H1 (cell line): ENCODE data around the gene IFNE. TPM values are rescaled to one million over a fixed set of nuclear protein-coding genes. Genes with fewer than 3 reads are reported as not detected.

ENCODE experiments used
- CTCF ChIA-PET: fragments of 300-600 bp; sonication (Branson Sonifier 250); formaldehyde crosslinking; loops from one replicate; lab custom pipeline; 2021; ENCODE audit not compliant: partially characterized antibody; lab: Charles Lee
- POLR2A ChIA-PET: fragments of 300-600 bp; sonication (Branson Sonifier 250); formaldehyde crosslinking; loops from one replicate; lab custom pipeline; 2021; ENCODE audit warnings: inconsistent platforms; ENCODE audit not compliant: partially characterized antibody; lab: Charles Lee
- DNase-seq, 2 experiments: peaks; one replicate each; pipeline versions ENCODE4 v3.0.0 to v3.0.0-alpha.2; 2010 to 2022; ENCODE audit warnings: low spot score in 2 of 2, low read depth in 1 of 2, mixed read lengths in 1 of 2
- FAIRE-seq: peaks from 2 replicates; lab custom pipeline; 2011; peaks lifted over from hg19 to GRCh38; lab: Jason Lieb, UNC
- H2AFZ ChIP-seq: 2 replicates; pipeline ENCODE4 v1.8.1; 2012; ENCODE audit warnings: low read length, inconsistent platforms
- H2AK5ac ChIP-seq: 2 replicates; pipeline ENCODE4 v1.6.1; 2013; ENCODE audit warnings: low read depth, low read length
- H2BK120ac ChIP-seq: replicated peaks from 2 replicates; pipeline ENCODE3; 2013; ENCODE audit warnings: low read depth, low read length, inconsistent platforms
- H2BK12ac ChIP-seq: 2 replicates; pipeline ENCODE4 v1.6.1; 2013; ENCODE audit warnings: low read depth, low read length
- H2BK15ac ChIP-seq: 2 replicates; pipeline ENCODE4 v1.6.1; 2013; ENCODE audit warnings: low read length
- H2BK20ac ChIP-seq: 2 replicates; pipeline ENCODE4 v1.6.1; 2013; ENCODE audit warnings: low read length
- H2BK5ac ChIP-seq: 2 replicates; pipeline ENCODE4 v1.6.1; 2013; ENCODE audit warnings: low read depth, low read length
- H3K14ac ChIP-seq: 2 replicates; pipeline ENCODE4 v1.6.1; 2013; ENCODE audit warnings: inconsistent platforms; ENCODE audit not compliant: insufficient read length
- H3K18ac ChIP-seq: 2 replicates; pipeline ENCODE4 v1.6.1; 2013; ENCODE audit warnings: low read length; ENCODE audit errors: extremely low read depth
- H3K23ac ChIP-seq: 2 replicates; pipeline ENCODE4 v1.6.1; 2013; ENCODE audit warnings: inconsistent platforms; ENCODE audit not compliant: insufficient read length
- H3K23me2 ChIP-seq: 2 replicates; pipeline ENCODE4 v1.6.1; 2013; ENCODE audit warnings: low read depth, low read length
- H3K27ac ChIP-seq: 2 replicates; pipeline ENCODE4 v1.6.1; 2011; ENCODE audit warnings: low read depth, low read length, inconsistent platforms
- H3K27me3 ChIP-seq, 4 experiments: replicated peaks in 1 of 4; 1 replicate in 1 of 4; 2 replicates in 3 of 4; pipeline versions ENCODE4 v1.6.1 to v1.8.1; 2011 to 2013; ENCODE audit warnings: low read length in 3 of 4, mild to moderate bottlenecking in 3 of 4, inconsistent platforms in 2 of 4, mixed read lengths in 2 of 4, moderate library complexity in 1 of 4; ENCODE audit not compliant: control insufficient read depth in 3 of 4, insufficient read depth in 3 of 4; ENCODE audit errors: extremely low read depth in 1 of 4
- H3K36me3 ChIP-seq, 4 experiments: 2 replicates each; pipeline versions ENCODE4 v1.6.1 to v1.8.1; 2011 to 2013; ENCODE audit warnings: mild to moderate bottlenecking in 4 of 4, low read length in 3 of 4, moderate library complexity in 2 of 4, control low read depth in 1 of 4, inconsistent platforms in 1 of 4; ENCODE audit not compliant: insufficient read depth in 4 of 4, control insufficient read depth in 2 of 4
- H3K4ac ChIP-seq: replicated peaks from 2 replicates; pipeline ENCODE3; 2013; ENCODE audit warnings: low read length, low read depth, mixed read lengths, inconsistent platforms; ENCODE audit not compliant: insufficient read length
- H3K4me1 ChIP-seq, 4 experiments: replicated peaks in 1 of 4; 1 replicate in 1 of 4; 2 replicates in 3 of 4; pipeline versions ENCODE4 v1.6.1 to v1.8.1; 2011 to 2013; ENCODE audit warnings: low read length in 3 of 4, inconsistent platforms in 2 of 4, mixed read lengths in 1 of 4; ENCODE audit not compliant: insufficient read depth in 4 of 4, control insufficient read depth in 3 of 4
- H3K4me2 ChIP-seq, 2 experiments: 2 replicates each; pipeline versions ENCODE4 v1.6.1 to v1.8.1; 2011 to 2013; ENCODE audit warnings: low read depth in 2 of 2, low read length in 2 of 2, control low read depth in 1 of 2, inconsistent platforms in 1 of 2, mild to moderate bottlenecking in 1 of 2; ENCODE audit not compliant: insufficient read depth in 1 of 2
- H3K4me3 ChIP-seq, 4 experiments: fragments of 200-600, 300-600 bp in 1 of 4; sonication (generic), shearing (Covaris generic), sonication (Bioruptor Twin) in 1 of 4; 2 replicates each; pipeline versions ENCODE4 v1.5.1 to v1.8.1; 2011 to 2016; ENCODE audit warnings: low read length in 4 of 4, low read depth in 3 of 4, control low read depth in 2 of 4, inconsistent platforms in 2 of 4, mild to moderate bottlenecking in 2 of 4, mixed read lengths in 1 of 4, moderate library complexity in 1 of 4; ENCODE audit not compliant: insufficient read depth in 2 of 4; ENCODE audit errors: extremely low read depth in 1 of 4
- H3K56ac ChIP-seq: replicated peaks from 2 replicates; pipeline ENCODE3; 2013; ENCODE audit warnings: low read depth, mild to moderate bottlenecking, mixed read lengths, low read length, inconsistent platforms; ENCODE audit not compliant: insufficient read length
- H3K79me1 ChIP-seq: 2 replicates; pipeline ENCODE4 v1.6.1; 2013; ENCODE audit warnings: low read depth, low read length, control low read depth
- H3K79me2 ChIP-seq, 2 experiments: 2 replicates each; pipeline versions ENCODE4 v1.6.1 to v1.8.1; 2012 to 2013; ENCODE audit warnings: low read length in 2 of 2, mild to moderate bottlenecking in 2 of 2, inconsistent platforms in 1 of 2; ENCODE audit not compliant: insufficient read depth in 2 of 2, control insufficient read depth in 1 of 2
- H3K9ac ChIP-seq, 4 experiments: replicated peaks in 1 of 4; 1 replicate in 1 of 4; 2 replicates in 3 of 4; pipeline versions ENCODE4 v1.6.1 to v1.8.1; 2011 to 2013; ENCODE audit warnings: low read depth in 3 of 4, low read length in 3 of 4, control low read depth in 2 of 4, mild to moderate bottlenecking in 2 of 4, moderate library complexity in 2 of 4, inconsistent platforms in 1 of 4; ENCODE audit errors: extremely low read depth in 1 of 4
- H3K9me3 ChIP-seq, 2 experiments: 2 replicates each; pipeline versions ENCODE4 v1.6.1 to v1.8.1; 2012 to 2013; ENCODE audit warnings: mild to moderate bottlenecking in 2 of 2, moderate library complexity in 2 of 2, control low read depth in 1 of 2, inconsistent platforms in 1 of 2, low read depth in 1 of 2, low read length in 1 of 2, mixed read lengths in 1 of 2; ENCODE audit not compliant: insufficient read depth in 2 of 2
- H4K20me1 ChIP-seq, 2 experiments: replicated peaks in 1 of 2; 2 replicates each; pipeline versions ENCODE3 to v1.8.1; 2011 to 2013; ENCODE audit warnings: inconsistent platforms in 2 of 2, low read length in 2 of 2, mild to moderate bottlenecking in 1 of 2; ENCODE audit not compliant: insufficient read depth in 2 of 2, control insufficient read depth in 1 of 2
- H4K5ac ChIP-seq: 2 replicates; pipeline ENCODE4 v1.6.1; 2013; ENCODE audit warnings: low read length, low read depth, mixed read lengths, inconsistent platforms; ENCODE audit not compliant: insufficient read length
- H4K8ac ChIP-seq: 2 replicates; pipeline ENCODE4 v1.8.0; 2013; ENCODE audit warnings: mild to moderate bottlenecking, moderate library complexity, low read length, inconsistent platforms; ENCODE audit not compliant: insufficient read depth; ENCODE audit errors: extremely low read depth
- H4K91ac ChIP-seq: replicated peaks from 2 replicates; pipeline ENCODE3; 2013; ENCODE audit warnings: low read length, mixed read lengths, inconsistent platforms; ENCODE audit not compliant: insufficient read length
- EZH2 ChIP-seq: fragments of 200-600 bp; sonication (generic); IDR thresholded peaks from 2 replicates; pipeline ENCODE4 v1.7.1; 2012; ENCODE audit warnings: low read depth, mild to moderate bottlenecking, moderate library complexity, low read length, inconsistent platforms; ENCODE audit not compliant: severe bottlenecking
- KDM4A ChIP-seq: IDR thresholded peaks from one replicate; pipeline ENCODE4 v1.7.1; 2012; ENCODE audit warnings: low read depth, mild to moderate bottlenecking, moderate library complexity, low read length, inconsistent platforms; ENCODE audit not compliant: severe bottlenecking
- SAP30 ChIP-seq: fragments of 300-600 bp; sonication (generic); IDR thresholded peaks from 2 replicates; pipeline ENCODE4 v1.7.1; 2012; ENCODE audit warnings: low read length, moderate library complexity, mild to moderate bottlenecking, inconsistent platforms; ENCODE audit not compliant: insufficient read depth, insufficient replicate concordance
- SIRT6 ChIP-seq: IDR thresholded peaks from one replicate; pipeline ENCODE4 v1.7.1; 2012; ENCODE audit warnings: low read length, inconsistent platforms
- SP4 ChIP-seq: IDR thresholded peaks from 2 replicates; pipeline ENCODE4 v1.6.1; 2012; ENCODE audit warnings: low read length, inconsistent platforms
- WGBS, 2 experiments: shearing (Covaris generic) in 1 of 2; methylation state at CpG; one replicate each; pipeline versions ENCODE4 v1.1.6 to v1.1.7; 2013 to 2015; ENCODE audit warnings: low lambda C conversion rate in 2 of 2, mixed read lengths in 2 of 2, inconsistent platforms in 1 of 2, low coverage in 1 of 2, missing lambda C conversion rate in 1 of 2; ENCODE audit not compliant: insufficient replicate concordance in 2 of 2, insufficient coverage in 1 of 2, insufficient read length in 1 of 2; ENCODE audit errors: extremely low coverage in 1 of 2, missing lambda C conversion rate in 1 of 2; 5-methylcytosine and 5-hydroxymethylcytosine counted together
- long read RNA-seq, 2 experiments: library from RNA in 1 of 2; library from capped mRNA in 1 of 2; stranded (forward); transcript quantifications; one replicate each; pipeline ENCODE4 v2.0.0, GENCODE V29; 2021; ENCODE audit warnings: inconsistent platforms in 1 of 2
- polyA minus RNA-seq, 3 experiments: library from RNA; depleted of rRNA, polyadenylated mRNA; stranded (reverse); fragments of >200 nt; gene quantifications; 1 replicate in 2 of 3; 2 replicates in 1 of 3; pipeline ENCODE4 v1.2.3, GENCODE V29; 2011
- polyA plus RNA-seq, 7 experiments: library from polyadenylated mRNA; depleted of rRNA in 3 of 7; stranded (reverse) in 5 of 7; unstranded in 2 of 7; fragments of >200 nt in 5 of 7; fragments of 200-250 nt in 2 of 7; gene quantifications; 1 replicate in 5 of 7; 2 replicates in 1 of 7; 4 replicates in 1 of 7; pipeline versions ENCODE4 v1.2.1 to v1.2.3, GENCODE V29; 2011 to 2013; ENCODE audit warnings: missing spikeins in 2 of 7, mixed read lengths in 2 of 7
- total RNA-seq: library from RNA; stranded (reverse); fragmentation: NEBNext Ultra II Directional; extraction: Animal tissue kit (Norgen Biotek cat#: 25700); gene quantifications from 2 replicates; pipeline ENCODE4 v1.2.1, GENCODE V29; 2021

The IFNE gene, protein sequence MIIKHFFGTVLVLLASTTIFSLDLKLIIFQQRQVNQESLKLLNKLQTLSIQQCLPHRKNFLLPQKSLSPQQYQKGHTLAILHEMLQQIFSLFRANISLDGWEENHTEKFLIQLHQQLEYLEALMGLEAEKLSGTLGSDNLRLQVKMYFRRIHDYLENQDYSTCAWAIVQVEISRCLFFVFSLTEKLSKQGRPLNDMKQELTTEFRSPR
- not detected in 2 replicates for total RNA-seq
- polyA plus RNA-seq (2011; rRNA removed) = 0.08 TPM in 1 of 2 replicates, not detected in the other
- not detected for polyA plus RNA-seq (2011; cell fraction: cytosol; rRNA removed)
- polyA plus RNA-seq (2011; cell fraction: nucleus; rRNA removed) = 0.10 TPM
- polyA plus RNA-seq (2012, experiment 1 of 2) = not detected in 4 replicates
- not detected for polyA plus RNA-seq (2012, experiment 2 of 2)
- polyA plus RNA-seq (2013, experiment 1 of 2) = 0.08 TPM
- 0.24 TPM for polyA plus RNA-seq (2013, experiment 2 of 2)
- polyA minus RNA-seq (2011; rRNA and poly(A)+ RNA removed) = 0.15 TPM in 1 of 2 replicates, not detected in the other
- polyA minus RNA-seq (2011; cell fraction: cytosol; rRNA and poly(A)+ RNA removed) = not detected
- polyA minus RNA-seq (2011; cell fraction: nucleus; rRNA and poly(A)+ RNA removed) = not detected
- long read RNA-seq, experiment 1 = 0 reads
- long read RNA-seq, experiment 2 = 0 reads

DNA sequence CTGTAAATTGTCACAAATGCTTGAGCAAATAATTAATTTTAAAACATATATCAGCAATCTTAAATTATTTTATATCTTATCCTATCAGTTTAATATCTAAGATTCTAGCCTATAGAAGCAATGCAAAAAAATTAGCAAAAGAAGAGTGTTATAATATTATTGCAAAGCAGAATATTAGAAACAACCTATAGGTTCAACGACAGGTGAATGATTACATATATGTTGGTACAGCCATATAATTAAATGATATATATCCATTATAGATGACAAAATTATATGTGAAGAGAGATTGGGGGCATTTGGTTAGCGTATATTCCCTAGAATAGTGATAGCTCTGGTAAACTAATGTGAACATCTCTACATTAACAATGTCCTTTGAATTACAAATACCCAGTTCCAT lies at the start of gene IFNE:
IFNE (minus strand) TSS at position 101 of the 400 bp plus-strand sequence. CDS start 619 bp downstream, outside the sequence.
- no peak within 1 kb of the TSS for H3K27ac ChIP-seq
- H3K9ac ChIP-seq = no peak within 1 kb of the TSS
- no peak within 1 kb of the TSS for H3K18ac ChIP-seq
- TF ChIP-seq SIRT6 = no peak
- no peak for TF ChIP-seq SP4
- TF ChIP-seq SAP30 = no peak
- TF ChIP-seq KDM4A = no peak
- TF ChIP-seq EZH2 = no peak
- FAIRE-seq (no peak), DNase-seq (no peak)
- H4K91ac ChIP-seq = no peak within 1 kb of the TSS
- no peaks in the 10 kb centered on the region for H3K27me3 ChIP-seq
- no peak within 1 kb of the TSS for H4K5ac ChIP-seq
- no peak within 1 kb of the TSS for H4K8ac ChIP-seq
- H3K14ac ChIP-seq = no peak within 1 kb of the TSS
- H2BK20ac ChIP-seq = no peak within 1 kb of the TSS
- H2BK120ac ChIP-seq = no peak within 1 kb of the TSS
- H3K9me3 ChIP-seq = no peaks in the 10 kb centered on the region
- no peak within 1 kb of the TSS for H3K4me3 ChIP-seq
- no peaks in the 10 kb centered on the region for H4K20me1 ChIP-seq
- no peak within 1 kb of the TSS for H2AFZ ChIP-seq
- H3K23ac ChIP-seq = no peak within 1 kb of the TSS
- WGBS, 2 experiments = 95% methylated on average over 2 of the region's 2 CpGs; no CpG with 5 or more reads in 1 of the 2 experiments
- no peak within 1 kb of the TSS for H3K4me2 ChIP-seq
- no peak within 1 kb of the TSS for H2BK5ac ChIP-seq
- no peak within 1 kb of the TSS for H3K56ac ChIP-seq
- ChIA-PET POLR2A (no interaction called here), CTCF (interaction anchor here (1.2 to 1.9 kb wide), 2 partner anchors 9 to 10 kb away, joined by 3 to 6 read pairs; no protein-coding TSS in a partner anchor)
- H3K79me2 ChIP-seq = no peaks in the 10 kb centered on the region
- H2BK15ac ChIP-seq = no peak within 1 kb of the TSS
- no peaks in the 10 kb centered on the region for H3K23me2 ChIP-seq
- H2AK5ac ChIP-seq = no peak within 1 kb of the TSS
- no peaks in the 10 kb centered on the region for H3K4me1 ChIP-seq
- H2BK12ac ChIP-seq = no peak within 1 kb of the TSS
- H3K79me1 ChIP-seq = no peaks in the 10 kb centered on the region
- H3K4ac ChIP-seq = no peak within 1 kb of the TSS
- no peaks in the 10 kb centered on the region for H3K36me3 ChIP-seq
